Lung (tissue), 12 donors: ENCODE data around the gene NLGN3. TPM values are rescaled to one million over a fixed set of nuclear protein-coding genes. Genes with fewer than 3 reads are reported as not detected.

ENCODE experiments used
- ATAC-seq: fragments of 200-7000 bp; cut with Tn5 transposase; one replicate; pipeline ENCODE4 v1.9.1; 2020; ENCODE audit warnings: moderate number of reproducible peaks; ENCODE audit not compliant: insufficient read depth, low FRiP score
- DNase-seq, 3 donors: peaks; one replicate each; pipeline ENCODE4 v3.0.0-alpha.2; 2013 to 2017
- H3K27ac ChIP-seq, 2 donors: one replicate each; pipeline ENCODE4 v1.5.1; 2013; ENCODE audit warnings: mild to moderate bottlenecking in 2 of 2, moderate library complexity in 2 of 2, control low read depth in 1 of 2, inconsistent platforms in 1 of 2, low read depth in 1 of 2, low read length in 1 of 2
- H3K27me3 ChIP-seq, 3 donors: one replicate each; pipeline ENCODE4 v1.5.1; 2013; ENCODE audit warnings: low read length in 2 of 3; ENCODE audit not compliant: control insufficient read depth in 3 of 3, insufficient read depth in 3 of 3
- H3K36me3 ChIP-seq, 4 donors: one replicate each; pipeline ENCODE4 v1.5.1; 2013; ENCODE audit warnings: low read length in 4 of 4, mild to moderate bottlenecking in 1 of 4, moderate library complexity in 1 of 4; ENCODE audit not compliant: control insufficient read depth in 4 of 4, insufficient read depth in 4 of 4
- H3K4me1 ChIP-seq, 5 donors: one replicate each; pipeline ENCODE4 v1.5.1; 2013; ENCODE audit warnings: low read length in 5 of 5, mild to moderate bottlenecking in 2 of 5, moderate library complexity in 1 of 5; ENCODE audit not compliant: control insufficient read depth in 5 of 5, insufficient read depth in 5 of 5
- H3K4me3 ChIP-seq: one replicate; pipeline ENCODE4 v1.5.1; 2013; ENCODE audit warnings: mild to moderate bottlenecking, control low read depth, moderate library complexity
- H3K9ac ChIP-seq, 2 donors: one replicate each; pipeline ENCODE4 v1.5.1; 2013; ENCODE audit warnings: low read length in 2 of 2, control low read depth in 1 of 2; ENCODE audit not compliant: insufficient read depth in 1 of 2
- H3K9me3 ChIP-seq, 4 donors: one replicate each; pipeline ENCODE4 v1.5.1; 2013; ENCODE audit warnings: low read length in 3 of 4, mild to moderate bottlenecking in 1 of 4, moderate library complexity in 1 of 4; ENCODE audit not compliant: control insufficient read depth in 4 of 4, insufficient read depth in 3 of 4
- CTCF ChIP-seq: IDR thresholded peaks from 2 replicates; pipeline ENCODE4 v1.5.1; 2012; ENCODE audit warnings: mild to moderate bottlenecking; ENCODE audit errors: control extremely low read depth, extremely low read depth
- WGBS, 2 donors: extraction: QIAGEN DNeasy Blood & Tissue Kit; methylation state at CpG; one replicate each; pipeline ENCODE4 v1.1.7; 2013; 5-methylcytosine and 5-hydroxymethylcytosine counted together
- polyA plus RNA-seq, 2 donors: library from polyadenylated mRNA; stranded (reverse); fragments of 200-250 nt; gene quantifications; one replicate each; pipeline ENCODE4 v1.2.1, GENCODE V29; 2013
- total RNA-seq, 2 donors: library from RNA; depleted of rRNA in 1 of 2; stranded (reverse); fragments of >200 nt in 1 of 2; gene quantifications; one replicate each; pipeline ENCODE4 v1.2.1, GENCODE V29; 2014 to 2021
- donor health status: control.
- donor health status: control.
- donor health status: Bipolar disorder and iron deficiency.
- donor health status: healthy.
- donor health status: DM: yes; HTN: yes; CAD: no.

Gene NLGN3
- total and polyA plus RNA-seq, 4 donors, result 0.20 to 1.5 (median 0.78) TPM

GRCh38 chrX:71095981-71096759 is 48.5 kb upstream of the NLGN3 start:
- ATAC-seq (peak; percentile 49), DNase-seq (peak; percentile 19 to 83 (median 76))
- Histone ChIP-seq H3K36me3 (no peaks in the 10 kb centered on the region), H3K27ac (peak overlapping the region; percentile 59 to 81), H3K9me3 (peaks cover 0 to 2% (median 0%) of the 10 kb centered on the region in 4 donors), H3K27me3 (no peaks in the 10 kb centered on the region), H3K4me3 (peak overlapping the region; percentile 58), H3K4me1 (peaks cover 0 to 23% (median 0%) of the 10 kb centered on the region in 5 donors), H3K9ac (peak overlapping the region in 1 of 2 donors; percentile 92)
- TF ChIP-seq CTCF, result no peak
- WGBS, 2 donors, result 0 to 18% methylated on average over 35 to 46 of the region's 46 CpGs

- H3K27ac ChIP-seq, result peak overlapping the region in 1 of 2 donors; percentile 81
- H3K4me3 ChIP-seq, result peak overlapping the region; percentile 58
- no peak for DNase-seq
- peaks cover 0 to 2% (median 0%) of the 10 kb centered on the region in 4 donors for H3K9me3 ChIP-seq
- H3K27me3 ChIP-seq, result no peaks in the 10 kb centered on the region
- no peak for TF ChIP-seq CTCF
- H3K36me3 ChIP-seq, result no peaks in the 10 kb centered on the region
- no peak for ATAC-seq
- 0 to 22% methylated on average over 4 to 9 of the region's 9 CpGs for WGBS, 2 donors
- H3K9ac ChIP-seq, result no peak overlapping the region
- H3K4me1 ChIP-seq, result peaks cover 0 to 24% (median 0%) of the 10 kb centered on the region in 5 donors
Observed at GRCh38 chrX:71096760-71097032, 47.9 kb upstream of the NLGN3 start.

GRCh38 chrX:71098302-71098701 is 46.3 kb upstream of the NLGN3 start:
- Histone ChIP-seq H3K9me3 (peaks cover 0 to 2% (median 0%) of the 10 kb centered on the region in 4 donors), H3K9ac (no peak overlapping the region), H3K27ac (no peak overlapping the region), H3K36me3 (no peaks in the 10 kb centered on the region), H3K4me1 (peaks cover 0 to 37% (median 0%) of the 10 kb centered on the region in 5 donors), H3K4me3 (no peak overlapping the region), H3K27me3 (no peaks in the 10 kb centered on the region)
- DNase-seq, result peak; percentile 25 to 48 (median 43)
- ATAC-seq, result no peak
- peak; percentile 51 for TF ChIP-seq CTCF
- 13 to 23% methylated on average over 2 of the region's 2 CpGs for WGBS, 2 donors
